Smooth muscle cell (in vitro differentiated cells): ENCODE results near the gene SFMBT1. TPM values are rescaled to one million over a fixed set of nuclear protein-coding genes. Genes with fewer than 3 reads are reported as not detected.

Experiments
- DNase-seq: peaks from one replicate; lab custom pipeline; 2025; ENCODE audit not compliant: unreplicated experiment; lab: John Stamatoyannopoulos, UW
- H2AFZ ChIP-seq: fragments of 200-600 bp; sonication (generic); 2 replicates; pipeline ENCODE4 v1.6.0; 2016; ENCODE audit warnings: antibody characterized with exemption, low read depth, mild to moderate bottlenecking
- H3F3A ChIP-seq: fragments of 200-600 bp; sonication (generic); 2 replicates; pipeline ENCODE4 v1.6.0; 2017; ENCODE audit warnings: antibody characterized with exemption, low read depth
- H3K27ac ChIP-seq: fragments of 200-600 bp; sonication (generic); 2 replicates; pipeline ENCODE4 v1.5.1; 2016; ENCODE audit warnings: low read depth, mild to moderate bottlenecking
- H3K27me3 ChIP-seq: fragments of 200-600 bp; sonication (generic); 2 replicates; pipeline ENCODE4 v1.6.1; 2016; ENCODE audit warnings: low read depth, mild to moderate bottlenecking
- H3K36me3 ChIP-seq: fragments of 200-600 bp; sonication (generic); 2 replicates; pipeline ENCODE4 v1.5.1; 2016; ENCODE audit warnings: low read depth
- H3K4me1 ChIP-seq: fragments of 200-600 bp; sonication (generic); 2 replicates; pipeline ENCODE4 v1.5.1; 2016; ENCODE audit warnings: low read depth
- H3K4me2 ChIP-seq: fragments of 200-600 bp; sonication (generic); 2 replicates; pipeline ENCODE4 v1.6.0; 2016; ENCODE audit warnings: mild to moderate bottlenecking
- H3K4me3 ChIP-seq: fragments of 200-600 bp; sonication (generic); 2 replicates; pipeline ENCODE4 v1.5.1; 2016; ENCODE audit warnings: mild to moderate bottlenecking
- H3K79me2 ChIP-seq: fragments of 200-600 bp; sonication (generic); 2 replicates; pipeline ENCODE4 v1.6.0; 2016; ENCODE audit warnings: low read depth, mild to moderate bottlenecking
- H3K9ac ChIP-seq: fragments of 200-600 bp; sonication (generic); 2 replicates; pipeline ENCODE4 v1.6.0; 2016; ENCODE audit warnings: low read depth
- H3K9me3 ChIP-seq: fragments of 200-600 bp; sonication (generic); replicated peaks from 2 replicates; pipeline ENCODE4 v1.5.1; 2016; ENCODE audit warnings: low read depth
- H4K20me1 ChIP-seq: fragments of 200-600 bp; sonication (generic); 2 replicates; pipeline ENCODE4 v1.6.0; 2016; ENCODE audit warnings: low read depth
- WGBS: methylation state at CpG from one replicate; pipeline ENCODE4 v1.1.7; 2016; ENCODE audit warnings: low lambda C conversion rate; 5-methylcytosine and 5-hydroxymethylcytosine counted together
- polyA plus RNA-seq: library from polyadenylated mRNA; unstranded; fragments of >200 nt; fragmentation: Nextera tagmentation; extraction: Ambion mirVana; gene quantifications from 2 replicates; pipeline ENCODE4 v1.2.1, GENCODE V29; 2016
- total RNA-seq: library from RNA; depleted of rRNA; stranded (reverse); fragments of >200 nt; gene quantifications from 2 replicates; pipeline ENCODE4 v1.2.3, GENCODE V29; 2014
- TF ChIP-seq, protein P1 (sequence below): fragments of 200-600 bp; sonication (generic); IDR thresholded peaks from 2 replicates; pipeline ENCODE4 v1.5.1; 2017; ENCODE audit warnings: borderline replicate concordance, mild to moderate bottlenecking, antibody characterized with exemption; ENCODE audit not compliant: insufficient read depth, poor library complexity, severe bottlenecking

Gene SFMBT1
- total and polyA plus RNA-seq, 2 experiments from 2014 or later: 1.4 to 2.2 TPM

GRCh38 chr3:53069422-53070068, 23.7 kb upstream of the SFMBT1 start:
- Histone ChIP-seq H3F3A (no peaks in the 10 kb centered on the region), H3K4me1 (peaks cover 7% of the 10 kb centered on the region), H3K36me3 (no peaks in the 10 kb centered on the region), H2AFZ (no peak overlapping the region), H3K4me2 (no peak overlapping the region), H3K9me3 (no peaks in the 10 kb centered on the region), H4K20me1 (no peaks in the 10 kb centered on the region), H3K4me3 (no peak overlapping the region), H3K79me2 (no peaks in the 10 kb centered on the region), H3K27ac (no peak overlapping the region), H3K27me3 (peaks cover 4% of the 10 kb centered on the region), H3K9ac (no peak overlapping the region)
- WGBS: 68% methylated on average over 4 of the region's 4 CpGs
- TF ChIP-seq, protein P1, sequence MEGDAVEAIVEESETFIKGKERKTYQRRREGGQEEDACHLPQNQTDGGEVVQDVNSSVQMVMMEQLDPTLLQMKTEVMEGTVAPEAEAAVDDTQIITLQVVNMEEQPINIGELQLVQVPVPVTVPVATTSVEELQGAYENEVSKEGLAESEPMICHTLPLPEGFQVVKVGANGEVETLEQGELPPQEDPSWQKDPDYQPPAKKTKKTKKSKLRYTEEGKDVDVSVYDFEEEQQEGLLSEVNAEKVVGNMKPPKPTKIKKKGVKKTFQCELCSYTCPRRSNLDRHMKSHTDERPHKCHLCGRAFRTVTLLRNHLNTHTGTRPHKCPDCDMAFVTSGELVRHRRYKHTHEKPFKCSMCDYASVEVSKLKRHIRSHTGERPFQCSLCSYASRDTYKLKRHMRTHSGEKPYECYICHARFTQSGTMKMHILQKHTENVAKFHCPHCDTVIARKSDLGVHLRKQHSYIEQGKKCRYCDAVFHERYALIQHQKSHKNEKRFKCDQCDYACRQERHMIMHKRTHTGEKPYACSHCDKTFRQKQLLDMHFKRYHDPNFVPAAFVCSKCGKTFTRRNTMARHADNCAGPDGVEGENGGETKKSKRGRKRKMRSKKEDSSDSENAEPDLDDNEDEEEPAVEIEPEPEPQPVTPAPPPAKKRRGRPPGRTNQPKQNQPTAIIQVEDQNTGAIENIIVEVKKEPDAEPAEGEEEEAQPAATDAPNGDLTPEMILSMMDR: no peak
- no peak for DNase-seq

DNA sequence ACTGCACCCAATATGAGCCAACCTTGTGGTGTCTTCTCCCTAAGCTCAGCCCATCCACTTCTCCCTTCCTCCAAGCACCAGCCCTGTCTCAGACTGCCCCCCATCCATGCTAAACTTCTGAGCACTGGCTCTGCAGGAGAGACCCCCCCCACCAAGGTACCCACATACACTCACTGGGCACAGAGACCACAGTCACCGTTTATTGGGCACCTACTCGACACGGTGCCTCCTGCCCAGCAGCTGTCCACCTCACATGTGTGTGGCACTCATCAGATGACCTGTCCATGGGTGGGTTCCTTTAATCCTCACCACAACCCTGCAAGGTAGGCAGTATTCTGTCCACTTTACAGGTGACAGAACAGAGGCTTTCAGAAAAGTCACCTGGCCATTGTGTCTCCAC, 22.3 kb upstream of the SFMBT1 start:
- Histone ChIP-seq H2AFZ (no peak overlapping the region), H3K4me1 (peaks cover 7% of the 10 kb centered on the region), H3K79me2 (no peaks in the 10 kb centered on the region), H4K20me1 (no peaks in the 10 kb centered on the region), H3K27ac (no peak overlapping the region), H3F3A (no peaks in the 10 kb centered on the region), H3K9me3 (no peaks in the 10 kb centered on the region), H3K9ac (no peak overlapping the region), H3K4me3 (no peak overlapping the region), H3K36me3 (no peaks in the 10 kb centered on the region), H3K4me2 (no peak overlapping the region), H3K27me3 (peaks cover 15% of the 10 kb centered on the region)
- 93% methylated on average over 3 of the region's 3 CpGs for WGBS
- TF ChIP-seq, protein P1: no peak
- DNase-seq: no peak

DNA sequence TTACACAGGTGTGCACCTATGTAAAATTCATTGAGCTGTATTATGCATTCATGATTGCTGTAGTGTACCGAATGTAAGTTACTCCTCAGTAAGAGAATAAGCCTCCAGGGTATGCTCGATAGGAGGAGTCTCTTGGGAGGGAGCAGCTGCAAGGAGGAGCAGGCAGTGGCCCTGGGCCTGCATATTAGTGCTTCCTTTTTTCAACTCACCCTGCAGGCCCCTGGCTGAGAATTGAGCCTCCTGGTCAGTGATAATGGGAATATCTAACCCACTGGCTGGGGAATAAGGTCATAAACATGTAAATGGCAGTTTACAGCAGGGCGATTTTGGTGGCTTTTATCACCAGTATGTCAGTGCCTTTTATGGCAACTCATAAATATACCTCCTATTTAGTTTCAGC, 21.7 kb upstream of the SFMBT1 start:
- no peaks in the 10 kb centered on the region for H3K36me3 ChIP-seq
- no peak overlapping the region for H3K4me2 ChIP-seq
- H3K4me3 ChIP-seq: no peak overlapping the region
- no peaks in the 10 kb centered on the region for H3K79me2 ChIP-seq
- no peaks in the 10 kb centered on the region for H3K9me3 ChIP-seq
- TF ChIP-seq, protein P1: no peak
- H3K9ac ChIP-seq: no peak overlapping the region
- H3F3A ChIP-seq: no peaks in the 10 kb centered on the region
- H3K27me3 ChIP-seq: peaks cover 20% of the 10 kb centered on the region
- H2AFZ ChIP-seq: no peak overlapping the region
- H3K4me1 ChIP-seq: peaks cover 3% of the 10 kb centered on the region
- DNase-seq: no peak
- 60% methylated on average over 3 of the region's 3 CpGs for WGBS
- H3K27ac ChIP-seq: no peak overlapping the region
- no peaks in the 10 kb centered on the region for H4K20me1 ChIP-seq

DNA sequence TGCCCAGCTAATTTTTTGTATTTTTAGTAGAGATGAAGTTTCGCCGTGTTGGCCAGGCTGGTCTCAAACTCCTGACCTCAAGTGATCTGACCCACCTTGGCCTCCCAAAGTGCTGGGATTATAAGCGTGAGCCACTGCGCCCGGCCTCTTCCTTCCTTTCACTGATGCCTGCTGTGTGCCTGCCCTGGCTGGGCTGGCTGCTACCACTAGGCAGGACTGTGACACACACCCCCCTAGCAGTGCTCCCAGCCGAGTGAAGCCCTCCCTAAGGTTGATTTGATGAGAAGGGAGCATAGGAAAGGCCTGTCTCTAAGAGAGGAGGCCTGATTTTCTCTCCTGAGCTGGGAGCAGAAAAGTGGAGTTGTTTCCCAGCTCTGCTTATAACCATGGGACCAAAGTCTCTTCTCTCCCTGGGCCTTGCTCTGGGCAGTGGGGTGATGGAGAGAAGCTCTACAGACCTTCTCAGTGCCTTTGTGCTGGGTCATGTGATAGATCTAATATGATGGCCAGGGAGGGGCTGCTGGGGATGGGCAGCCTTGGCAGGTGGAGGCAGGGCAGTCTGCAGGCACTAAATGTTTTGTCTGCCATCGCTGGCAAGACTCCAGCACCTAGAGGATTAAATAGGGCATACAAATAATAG, 20.1 kb upstream of the SFMBT1 start:
- Histone ChIP-seq H4K20me1 (no peaks in the 10 kb centered on the region), H3K4me1 (no peaks in the 10 kb centered on the region), H3K4me2 (no peak overlapping the region), H3K36me3 (no peaks in the 10 kb centered on the region), H3F3A (no peaks in the 10 kb centered on the region), H3K4me3 (no peak overlapping the region), H3K27ac (no peak overlapping the region), H2AFZ (no peak overlapping the region), H3K27me3 (peaks cover 28% of the 10 kb centered on the region), H3K79me2 (no peaks in the 10 kb centered on the region), H3K9me3 (no peaks in the 10 kb centered on the region), H3K9ac (no peak overlapping the region)
- no peak for DNase-seq
- 98% methylated on average over 7 of the region's 7 CpGs for WGBS
- TF ChIP-seq, protein P1: no peak
